HEK293 (cell line): ENCODE results near the gene ADH1C.
"Not testable (repeated sequence)": the region's sequence is repeated elsewhere in the genome, so short reads cannot be mapped to it uniquely, and the experiment has no call there.

Source experiments
- CTCF ChIP-seq: fragments of 450-650 bp; formaldehyde crosslinking; IDR thresholded peaks from 2 replicates; pipeline ENCODE4 v1.5.1; 2016; ENCODE audit warnings: missing biosample characterization, missing genetic modification characterization
- PRDM1 ChIP-seq: fragments of 450-650 bp; formaldehyde crosslinking; IDR thresholded peaks from 2 replicates; pipeline ENCODE4; 2016; ENCODE audit warnings: missing biosample characterization, missing genetic modification characterization
- REST ChIP-seq: fragments of 450-650 bp; formaldehyde crosslinking; IDR thresholded peaks from 2 replicates; pipeline ENCODE4 v1.5.1; 2016; ENCODE audit warnings: missing biosample characterization, missing genetic modification characterization
- YY1 ChIP-seq: fragments of 450-650 bp; formaldehyde crosslinking; IDR thresholded peaks from 2 replicates; pipeline ENCODE4 v1.5.1; 2018; ENCODE audit warnings: missing biosample characterization, missing genetic modification characterization
- ZBTB26 ChIP-seq: fragments of 450-650 bp; formaldehyde crosslinking; optimal IDR thresholded peaks from 2 replicates; pipeline ENCODE3; 2016; ENCODE audit warnings: missing biosample characterization, mild to moderate bottlenecking, missing genetic modification characterization
- ZFP69B ChIP-seq: fragments of 450-650 bp; formaldehyde crosslinking; IDR thresholded peaks from 2 replicates; pipeline ENCODE4 v1.5.1; 2016; ENCODE audit warnings: missing biosample characterization, missing genetic modification characterization
- ZNF175 ChIP-seq: fragments of 450-650 bp; formaldehyde crosslinking; IDR thresholded peaks from 2 replicates; pipeline ENCODE4 v1.5.1; 2016; ENCODE audit warnings: missing biosample characterization, missing genetic modification characterization
- ZNF792 ChIP-seq: fragments of 450-650 bp; formaldehyde crosslinking; IDR thresholded peaks from 2 replicates; pipeline ENCODE4 v1.5.1; 2016; ENCODE audit warnings: missing biosample characterization, missing genetic modification characterization

- TF ChIP-seq CTCF (tag by site-specific recombination); REST (tag by site-specific recombination); ZBTB26; ZNF175 (tag by site-specific recombination); PRDM1; ZNF792; ZFP69B (tag by site-specific recombination); YY1 (tag by site-specific recombination): not testable (repeated sequence)
Measured at GRCh38 chr4:99367817-99368216, 15.3 kb upstream of the ADH1C start.
